Thymus (tissue), 11 donors: Measurements from ENCODE around the gene GABRB1. TPM values are rescaled to one million over a fixed set of nuclear protein-coding genes. Genes with fewer than 3 reads are reported as not detected.

Experiments used
- DNase-seq, 9 donors: peaks; one replicate each; pipeline ENCODE4 v3.0.0-alpha.2; 2013; ENCODE audit warnings: low spot score in 9 of 9, low read depth in 6 of 9, missing footprints in 1 of 9
- H3K27ac ChIP-seq, 2 donors: one replicate each; pipeline ENCODE4 v1.5.1; 2013; ENCODE audit warnings: control low read depth in 1 of 2, low read depth in 1 of 2, low read length in 1 of 2, mild to moderate bottlenecking in 1 of 2, moderate library complexity in 1 of 2
- H3K27me3 ChIP-seq, 2 donors: one replicate each; pipeline ENCODE4 v1.5.1; 2013; ENCODE audit warnings: low read length in 1 of 2; ENCODE audit not compliant: control insufficient read depth in 2 of 2, insufficient read depth in 1 of 2
- H3K36me3 ChIP-seq, 2 donors: one replicate each; pipeline ENCODE4 v1.5.1; 2013; ENCODE audit warnings: low read length in 1 of 2, mild to moderate bottlenecking in 1 of 2, moderate library complexity in 1 of 2; ENCODE audit not compliant: control insufficient read depth in 2 of 2, insufficient read depth in 2 of 2
- H3K4me1 ChIP-seq, 2 donors: one replicate each; pipeline ENCODE4 v1.5.1; 2013; ENCODE audit warnings: low read length in 2 of 2; ENCODE audit not compliant: control insufficient read depth in 2 of 2, insufficient read depth in 2 of 2
- H3K4me3 ChIP-seq, 2 donors: one replicate each; pipeline ENCODE4 v1.5.1; 2013; ENCODE audit warnings: low read length in 2 of 2, control low read depth in 1 of 2, mild to moderate bottlenecking in 1 of 2
- H3K9me3 ChIP-seq, 2 donors: one replicate each; pipeline ENCODE4 v1.5.1; 2013; ENCODE audit warnings: low read length in 1 of 2, mild to moderate bottlenecking in 1 of 2; ENCODE audit not compliant: control insufficient read depth in 2 of 2, insufficient read depth in 1 of 2
- WGBS: extraction: QIAGEN DNeasy Blood & Tissue Kit; methylation state at CpG from one replicate; pipeline ENCODE4 v1.1.7; 2013; 5-methylcytosine and 5-hydroxymethylcytosine counted together
- polyA plus RNA-seq: library from polyadenylated mRNA; stranded (reverse); fragments of 200-250 nt; gene quantifications from one replicate; pipeline ENCODE4 v1.2.3, GENCODE V29; 2013
- total RNA-seq: library from RNA; stranded (reverse); fragments of 120-200 nt; gene quantifications from one replicate; pipeline ENCODE4 v1.2.4, GENCODE V29; 2013
- donor health status: healthy.

Gene GABRB1
- total and polyA plus RNA-seq, 2 donors: under 0.01 to 0.02 TPM

DNA sequence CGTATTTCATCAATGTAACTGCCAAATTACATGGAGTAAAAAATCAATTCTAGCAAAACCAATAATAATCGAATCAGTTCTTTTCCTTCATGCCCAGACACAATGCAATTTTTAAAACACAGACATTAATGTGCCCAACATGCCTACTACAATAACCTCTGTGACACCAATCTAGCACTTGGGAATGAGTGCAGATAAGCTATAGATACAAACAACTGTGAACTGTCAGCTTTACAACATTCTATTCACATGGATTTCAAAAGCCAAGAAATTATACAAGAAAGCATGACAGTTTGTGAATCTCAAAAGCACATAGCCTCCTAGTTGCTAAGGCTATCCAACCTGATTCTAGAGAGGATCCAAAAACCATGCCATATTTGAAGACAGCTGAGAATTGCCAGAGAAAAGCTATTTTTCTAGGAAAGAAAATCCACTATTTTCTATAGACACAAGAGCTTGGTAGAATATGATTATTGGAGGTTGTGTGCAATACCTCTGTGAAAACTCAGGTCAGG lies 351.5 kb downstream of the GABRB1 start:
- Histone ChIP-seq H3K36me3 (no peaks in the 10 kb centered on the region), H3K4me3 (no peak overlapping the region), H3K27me3 (no peaks in the 10 kb centered on the region), H3K27ac (no peak overlapping the region), H3K4me1 (no peaks in the 10 kb centered on the region), H3K9me3 (no peaks in the 10 kb centered on the region)
- WGBS: 90% methylated on average over 2 of the region's 2 CpGs
- no peak for DNase-seq

DNA sequence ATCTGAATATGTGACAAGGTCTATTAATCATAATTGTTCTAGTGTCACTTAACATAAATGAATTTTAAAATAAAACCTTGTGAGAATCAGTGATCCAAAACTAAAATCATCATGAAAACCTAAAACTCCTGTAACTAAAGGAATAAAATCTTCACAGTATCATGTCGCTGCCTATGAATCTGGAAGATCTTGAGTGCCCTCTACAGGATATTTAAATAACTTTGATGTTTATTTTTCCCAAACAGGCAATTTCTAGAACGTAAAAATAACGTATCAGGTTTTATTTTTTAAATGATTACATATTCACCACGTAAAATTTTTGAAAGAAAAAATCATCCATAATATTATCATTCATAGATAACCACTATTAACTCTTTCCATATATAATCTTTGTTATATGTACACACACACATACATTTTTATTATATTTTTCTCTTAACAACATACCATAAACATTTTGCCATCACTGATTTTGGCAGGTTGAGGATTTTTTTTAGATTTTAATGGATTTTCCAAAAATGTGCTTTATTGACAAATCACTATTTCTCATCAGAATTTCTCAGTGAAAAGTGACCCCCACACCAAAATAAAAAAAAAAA lies 352.6 kb downstream of the GABRB1 start:
- DNase-seq: peak in 4 of 9 donors; percentile 4 to 12 (median 7)
- Histone ChIP-seq H3K27me3 (no peaks in the 10 kb centered on the region), H3K36me3 (no peaks in the 10 kb centered on the region), H3K4me3 (no peak overlapping the region), H3K9me3 (no peaks in the 10 kb centered on the region), H3K27ac (no peak overlapping the region), H3K4me1 (no peaks in the 10 kb centered on the region)
- WGBS: 6% methylated on average over 4 of the region's 4 CpGs

DNA sequence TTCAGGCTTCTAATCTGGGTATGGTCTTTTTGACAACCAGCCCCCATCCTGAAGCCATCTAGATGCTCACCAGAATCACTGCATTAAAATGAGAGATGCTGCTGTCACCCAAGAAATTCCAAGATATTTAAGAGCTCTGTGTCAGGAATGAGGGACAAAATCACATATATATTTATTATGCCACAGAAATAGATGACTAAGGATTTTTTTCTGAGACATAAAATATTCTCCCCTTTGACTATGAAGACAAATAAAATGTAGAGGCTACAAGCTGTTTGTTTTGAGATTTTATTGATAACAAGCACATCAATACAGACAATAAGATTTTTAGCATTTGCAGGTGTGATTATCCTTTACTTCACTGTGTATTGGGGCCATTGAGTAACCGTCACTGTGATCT lies 354.8 kb downstream of the GABRB1 start:
- no peaks in the 10 kb centered on the region for H3K36me3 ChIP-seq
- no peaks in the 10 kb centered on the region for H3K9me3 ChIP-seq

DNA sequence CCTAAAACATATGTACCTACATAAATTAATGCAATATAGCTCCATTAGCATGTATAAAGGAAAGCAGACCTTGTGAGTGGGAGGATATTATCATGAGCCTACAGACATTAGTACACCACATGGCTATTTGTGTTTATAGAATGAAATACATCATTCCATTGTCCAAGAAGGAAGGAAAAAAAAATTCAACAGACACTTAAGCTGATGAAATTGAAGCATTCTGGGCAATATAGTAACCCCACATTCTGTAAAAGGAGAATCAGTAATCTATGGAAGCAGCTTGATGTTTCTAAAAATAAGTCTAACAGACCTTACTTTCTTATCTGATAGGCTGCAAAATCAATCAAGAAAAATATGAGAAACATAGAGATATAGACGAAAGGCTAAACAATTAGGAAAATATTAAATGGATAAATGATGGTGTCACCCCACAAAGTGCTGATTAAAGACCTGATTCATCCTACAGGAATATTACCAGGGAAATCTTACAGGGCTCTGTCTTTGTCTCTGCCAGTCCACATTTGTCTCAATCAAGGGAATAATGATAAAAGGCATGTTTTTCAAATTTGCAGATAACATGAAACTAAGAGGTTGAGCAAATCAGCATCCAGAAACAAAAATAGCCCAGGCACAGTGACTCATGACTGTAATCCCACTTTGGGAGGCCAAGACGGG lies 355.3 kb downstream of the GABRB1 start:
- H3K9me3 ChIP-seq: no peaks in the 10 kb centered on the region
- H3K4me1 ChIP-seq: no peaks in the 10 kb centered on the region
- WGBS: 91% methylated on average over 2 of the region's 2 CpGs
- H3K27ac ChIP-seq: no peak overlapping the region
- no peaks in the 10 kb centered on the region for H3K27me3 ChIP-seq
- H3K4me3 ChIP-seq: no peak overlapping the region
- no peaks in the 10 kb centered on the region for H3K36me3 ChIP-seq
- DNase-seq: no peak

More for the DNA sequence above, 354.8 kb downstream of the GABRB1 start:
- 98% methylated on average over 1 of the region's 1 CpG for WGBS
- no peaks in the 10 kb centered on the region for H3K4me1 ChIP-seq
- H3K27me3 ChIP-seq: no peaks in the 10 kb centered on the region
- H3K27ac ChIP-seq: no peak overlapping the region
- H3K4me3 ChIP-seq: no peak overlapping the region
- no peak for DNase-seq

GRCh38 chr4:47390428-47391125 lies 359.2 kb downstream of the GABRB1 start:
- 93% methylated on average over 5 of the region's 5 CpGs for WGBS
- Histone ChIP-seq H3K36me3 (no peaks in the 10 kb centered on the region), H3K9me3 (no peaks in the 10 kb centered on the region), H3K4me3 (no peak overlapping the region), H3K4me1 (no peaks in the 10 kb centered on the region), H3K27me3 (no peaks in the 10 kb centered on the region), H3K27ac (no peak overlapping the region)
- no peak for DNase-seq

DNA sequence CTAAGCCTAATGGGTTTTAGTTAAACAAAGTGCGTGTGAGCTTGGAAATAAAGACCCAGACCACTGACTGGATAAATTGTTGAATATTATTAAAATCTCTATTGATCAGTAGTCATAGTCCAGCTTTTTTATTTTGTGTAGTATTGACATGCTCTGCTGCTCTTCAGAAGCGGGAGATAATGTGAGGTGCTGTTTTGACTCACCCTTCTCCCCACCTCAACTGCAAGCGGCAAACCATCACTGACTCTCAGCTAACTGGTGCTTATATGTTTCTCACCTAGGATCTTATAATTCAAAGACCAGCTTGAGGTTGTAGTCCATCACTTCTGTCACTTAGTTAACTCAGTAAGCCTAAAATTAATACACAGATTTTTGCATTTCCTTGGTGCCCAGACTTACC lies 359.9 kb downstream of the GABRB1 start:
- H3K4me3 ChIP-seq: no peak overlapping the region
- H3K9me3 ChIP-seq: no peaks in the 10 kb centered on the region
- no peaks in the 10 kb centered on the region for H3K4me1 ChIP-seq
- no peaks in the 10 kb centered on the region for H3K27me3 ChIP-seq
- DNase-seq: no peak
- H3K36me3 ChIP-seq: no peaks in the 10 kb centered on the region
- WGBS: 98% methylated on average over 3 of the region's 3 CpGs
- H3K27ac ChIP-seq: no peak overlapping the region

GRCh38 chr4:47406408-47406807 lies 375.0 kb downstream of the GABRB1 start:
- H3K4me3 ChIP-seq: no peak overlapping the region
- no peaks in the 10 kb centered on the region for H3K36me3 ChIP-seq
- no peaks in the 10 kb centered on the region for H3K9me3 ChIP-seq
- DNase-seq: no peak
- H3K27me3 ChIP-seq: no peaks in the 10 kb centered on the region
- WGBS: 75% methylated on average over 2 of the region's 2 CpGs
- H3K4me1 ChIP-seq: no peaks in the 10 kb centered on the region
- no peak overlapping the region for H3K27ac ChIP-seq

DNA sequence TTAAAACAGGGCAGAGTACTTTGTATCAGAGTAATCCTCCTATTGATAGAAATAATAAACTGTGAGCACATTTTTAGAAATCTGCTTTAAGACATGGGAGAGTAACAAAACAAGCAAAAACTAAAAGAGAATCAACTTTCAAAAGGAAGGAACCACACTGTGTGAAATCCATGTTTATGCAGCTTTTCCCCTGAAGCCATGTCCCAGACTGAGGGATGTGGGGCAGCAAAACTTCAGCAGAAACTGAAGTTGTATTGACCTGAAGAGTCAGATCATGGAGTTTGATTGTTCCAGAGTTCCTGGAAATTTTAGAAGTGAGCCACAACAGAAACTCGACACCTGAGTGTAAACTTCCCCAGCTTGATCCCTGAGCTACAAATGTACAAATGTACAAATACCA lies 378.9 kb downstream of the GABRB1 start:
- Histone ChIP-seq H3K27ac (no peak overlapping the region), H3K4me1 (no peaks in the 10 kb centered on the region), H3K4me3 (no peak overlapping the region), H3K9me3 (no peaks in the 10 kb centered on the region), H3K36me3 (no peaks in the 10 kb centered on the region), H3K27me3 (no peaks in the 10 kb centered on the region)
- 95% methylated on average over 1 of the region's 1 CpG for WGBS
- DNase-seq: no peak

DNA sequence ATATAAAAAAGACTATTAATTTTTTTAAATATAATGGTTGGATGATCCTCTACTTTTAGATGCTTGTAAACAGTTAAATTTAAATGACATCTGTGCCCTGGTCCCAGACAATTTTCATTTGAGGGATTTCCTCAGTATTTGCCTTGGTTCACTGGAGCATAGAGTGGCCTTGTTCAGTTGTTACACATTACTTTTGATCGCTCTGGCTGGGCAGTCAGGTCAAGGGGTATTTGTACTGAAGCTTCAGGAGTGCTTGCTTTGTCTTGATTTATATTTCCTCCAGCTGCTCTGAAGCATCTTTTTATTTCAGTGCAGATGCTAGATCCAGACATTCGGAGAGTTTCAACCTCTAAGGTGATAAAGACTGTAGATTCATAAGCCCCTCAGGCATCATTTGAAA lies 382.2 kb downstream of the GABRB1 start:
- H3K9me3 ChIP-seq: no peaks in the 10 kb centered on the region
- H3K36me3 ChIP-seq: no peaks in the 10 kb centered on the region
- no peak overlapping the region for H3K27ac ChIP-seq
- no peak overlapping the region for H3K4me3 ChIP-seq
- DNase-seq: no peak
- H3K27me3 ChIP-seq: no peaks in the 10 kb centered on the region
- no peaks in the 10 kb centered on the region for H3K4me1 ChIP-seq
- 97% methylated on average over 2 of the region's 2 CpGs for WGBS
